ENCODE data around the gene PKNOX1. TPM values are rescaled to one million over a fixed set of nuclear protein-coding genes. Genes with fewer than 3 reads are reported as not detected.
"Not testable (repeated sequence)": the region's sequence is repeated elsewhere in the genome, so short reads cannot be mapped to it uniquely, and the experiment has no call there.

PKNOX1 gene
- total RNA-seq, 1 experiment from 2014 or later: 12.7 TPM

DNA sequence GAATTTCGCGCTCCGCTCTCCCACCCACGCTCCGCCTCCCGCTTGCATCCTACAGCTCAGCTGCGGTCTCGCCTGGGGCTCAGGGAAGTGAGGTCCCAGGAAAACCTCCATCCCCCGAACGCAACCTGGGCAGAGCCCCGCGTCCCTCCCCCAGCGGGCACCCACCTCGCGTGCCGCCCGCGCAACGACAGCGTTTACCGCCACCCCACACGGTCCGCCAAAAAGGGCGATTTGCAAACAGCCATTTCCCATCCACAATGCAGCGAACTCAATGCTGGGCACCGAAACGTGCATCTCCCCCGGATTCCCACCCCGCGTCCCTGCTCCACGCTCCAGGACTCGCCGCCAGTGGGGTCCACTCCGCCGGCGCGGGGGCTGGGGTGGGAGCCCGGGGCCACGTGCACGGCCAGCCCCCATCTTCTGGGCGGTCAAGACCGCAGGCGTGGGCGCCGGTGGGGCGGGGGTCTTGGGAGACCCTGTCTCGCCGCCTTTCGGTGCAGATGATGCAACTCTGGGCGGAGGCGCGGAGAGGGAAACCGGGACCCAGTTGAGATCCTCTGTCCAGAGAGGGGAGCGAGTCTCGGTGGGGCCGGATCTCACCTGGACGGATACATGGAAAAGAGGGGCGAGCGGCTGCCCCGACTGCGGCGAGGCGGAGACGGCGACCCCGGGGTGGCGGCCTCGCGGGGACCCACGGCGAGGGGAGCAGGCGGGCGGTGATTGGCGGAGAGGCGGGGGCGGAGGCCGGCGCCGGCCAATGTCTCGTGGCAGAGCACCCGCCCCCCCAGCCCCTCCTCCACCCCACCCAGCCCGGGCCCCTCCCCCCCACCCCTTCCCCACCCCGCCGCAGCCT is 101.0 kb downstream of the PKNOX1 start, which contains the start of gene CBS:
TSS of gene CBS (minus strand) at position 666 of the 853 bp plus-strand sequence. CDS start 3,642 bp downstream, outside the sequence.
- H3K36me3 ChIP-seq (ENCODE audit: control insufficient read depth in 1 of 2, insufficient read depth in 2 of 2, low read length in 2 of 2); ATAC-seq; H4K20me1 ChIP-seq (ENCODE audit: insufficient read depth); H3K9ac ChIP-seq (ENCODE audit: low read length); RAD21 ChIA-PET (ENCODE audit: low non-redundant PET in 1 of 2, low total read pairs in 2 of 2, uncharacterized antibody in 2 of 2, unreplicated experiment in 2 of 2); DNase-seq (ENCODE audit: low read depth, low spot score); intact Hi-C loops (cut with micrococcal nuclease); BruUV-seq (replicated peaks); H2AFZ ChIP-seq (ENCODE audit: low read depth, low read length, poor library complexity, severe bottlenecking); H3K4me1 ChIP-seq (ENCODE audit: control insufficient read depth in 1 of 2, insufficient read depth in 2 of 2, low read length in 2 of 2); H3K27ac ChIP-seq (ENCODE audit: low read depth, low read length); H3K9me3 ChIP-seq (ENCODE audit: control insufficient read depth in 1 of 2, insufficient read depth in 1 of 2, low read depth in 1 of 2, low read length in 2 of 2); H3K27me3 ChIP-seq (ENCODE audit: insufficient read depth, low read length); H3K4me2 ChIP-seq (ENCODE audit: low read length); CTCF ChIA-PET; H3K79me2 ChIP-seq (ENCODE audit: insufficient read depth, low read length); H3K9me2 ChIP-seq (ENCODE audit: insufficient read depth); POLR2A ChIA-PET; H3K4me3 ChIP-seq (replicated peaks in 1 of 2; ENCODE audit: low read depth in 1 of 2, low read length in 2 of 2): not testable (repeated sequence)

DNA sequence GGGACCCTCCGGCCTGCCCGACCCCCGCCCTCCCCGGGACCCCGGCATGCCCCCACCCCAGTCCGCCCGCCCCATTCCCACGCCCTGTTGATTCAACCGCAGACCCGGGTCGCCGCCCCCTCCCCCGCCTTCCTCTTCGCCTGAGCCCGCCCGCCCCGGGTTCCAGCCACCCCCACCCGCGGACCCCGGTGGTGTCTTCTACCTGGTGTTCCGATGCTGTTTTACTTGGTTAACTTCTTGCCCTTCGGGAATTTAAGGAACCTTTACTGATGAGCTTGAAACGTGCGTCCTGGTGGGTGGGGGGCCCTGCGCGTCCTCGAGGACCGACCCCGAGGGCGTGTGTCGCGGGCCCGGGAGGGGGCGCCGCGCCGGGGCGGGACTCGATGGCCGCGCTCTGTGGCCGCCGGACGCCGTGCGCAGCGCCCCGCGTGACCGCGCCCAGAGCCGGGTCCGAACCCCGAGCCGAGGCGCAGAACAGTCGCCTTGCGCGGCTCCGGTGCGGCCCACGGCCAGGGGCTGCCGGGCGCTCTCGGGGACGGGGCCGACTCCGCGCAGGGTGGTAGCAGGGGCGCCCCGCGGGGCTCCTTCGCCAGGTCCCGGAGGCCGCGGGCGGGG is 101.8 kb downstream of the PKNOX1 start:
- BruUV-seq (replicated peaks); H3K27me3 ChIP-seq (ENCODE audit: insufficient read depth, low read length); H3K9me2 ChIP-seq (ENCODE audit: insufficient read depth); intact Hi-C loops (cut with micrococcal nuclease); DNase-seq (ENCODE audit: low read depth, low spot score); H3K4me1 ChIP-seq (ENCODE audit: control insufficient read depth in 1 of 2, insufficient read depth in 2 of 2, low read length in 2 of 2); RAD21 ChIA-PET (ENCODE audit: low non-redundant PET in 1 of 2, low total read pairs in 2 of 2, uncharacterized antibody in 2 of 2, unreplicated experiment in 2 of 2); H3K36me3 ChIP-seq (ENCODE audit: control insufficient read depth in 1 of 2, insufficient read depth in 2 of 2, low read length in 2 of 2); H3K9me3 ChIP-seq (ENCODE audit: control insufficient read depth in 1 of 2, insufficient read depth in 1 of 2, low read depth in 1 of 2, low read length in 2 of 2); H2AFZ ChIP-seq (ENCODE audit: low read depth, low read length, poor library complexity, severe bottlenecking); H3K27ac ChIP-seq (ENCODE audit: low read depth, low read length); POLR2A ChIA-PET; CTCF ChIA-PET; H3K79me2 ChIP-seq (ENCODE audit: insufficient read depth, low read length); H3K4me3 ChIP-seq (replicated peaks in 1 of 2; ENCODE audit: low read depth in 1 of 2, low read length in 2 of 2); H4K20me1 ChIP-seq (ENCODE audit: insufficient read depth); H3K9ac ChIP-seq (ENCODE audit: low read length); ATAC-seq; H3K4me2 ChIP-seq (ENCODE audit: low read length): not testable (repeated sequence)

DNA sequence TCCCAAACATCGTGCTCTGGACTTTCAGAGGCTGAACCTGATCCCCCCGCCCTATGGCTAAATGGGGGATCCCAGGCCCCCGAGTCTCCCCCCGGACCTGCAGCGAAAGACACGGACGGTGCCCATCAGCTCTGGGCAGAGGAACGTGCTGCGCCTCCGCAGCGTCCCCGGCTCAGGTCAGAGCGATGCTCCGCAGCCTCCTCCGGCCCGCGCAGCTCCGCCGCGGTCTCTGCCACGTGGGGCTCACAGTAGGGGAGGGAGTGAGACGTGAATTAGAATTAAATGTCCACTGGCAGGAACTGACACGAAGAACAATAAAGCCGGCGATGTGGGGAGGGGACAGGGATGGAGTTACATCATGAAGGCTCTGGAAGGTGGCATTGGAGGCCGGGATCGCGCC is 102.3 kb downstream of the PKNOX1 start:
- H4K20me1 ChIP-seq (ENCODE audit: insufficient read depth); H3K27me3 ChIP-seq (ENCODE audit: insufficient read depth, low read length); POLR2A ChIA-PET; DNase-seq (ENCODE audit: low read depth, low spot score); ATAC-seq; CTCF ChIA-PET; H3K4me3 ChIP-seq (replicated peaks in 1 of 2; ENCODE audit: low read depth in 1 of 2, low read length in 2 of 2); H3K36me3 ChIP-seq (ENCODE audit: control insufficient read depth in 1 of 2, insufficient read depth in 2 of 2, low read length in 2 of 2); H3K9me3 ChIP-seq (ENCODE audit: control insufficient read depth in 1 of 2, insufficient read depth in 1 of 2, low read depth in 1 of 2, low read length in 2 of 2); BruUV-seq (replicated peaks); H2AFZ ChIP-seq (ENCODE audit: low read depth, low read length, poor library complexity, severe bottlenecking); H3K4me1 ChIP-seq (ENCODE audit: control insufficient read depth in 1 of 2, insufficient read depth in 2 of 2, low read length in 2 of 2); intact Hi-C loops (cut with micrococcal nuclease); H3K79me2 ChIP-seq (ENCODE audit: insufficient read depth, low read length); H3K27ac ChIP-seq (ENCODE audit: low read depth, low read length); H3K9ac ChIP-seq (ENCODE audit: low read length); H3K9me2 ChIP-seq (ENCODE audit: insufficient read depth); H3K4me2 ChIP-seq (ENCODE audit: low read length); RAD21 ChIA-PET (ENCODE audit: low non-redundant PET in 1 of 2, low total read pairs in 2 of 2, uncharacterized antibody in 2 of 2, unreplicated experiment in 2 of 2): not testable (repeated sequence)

DNA sequence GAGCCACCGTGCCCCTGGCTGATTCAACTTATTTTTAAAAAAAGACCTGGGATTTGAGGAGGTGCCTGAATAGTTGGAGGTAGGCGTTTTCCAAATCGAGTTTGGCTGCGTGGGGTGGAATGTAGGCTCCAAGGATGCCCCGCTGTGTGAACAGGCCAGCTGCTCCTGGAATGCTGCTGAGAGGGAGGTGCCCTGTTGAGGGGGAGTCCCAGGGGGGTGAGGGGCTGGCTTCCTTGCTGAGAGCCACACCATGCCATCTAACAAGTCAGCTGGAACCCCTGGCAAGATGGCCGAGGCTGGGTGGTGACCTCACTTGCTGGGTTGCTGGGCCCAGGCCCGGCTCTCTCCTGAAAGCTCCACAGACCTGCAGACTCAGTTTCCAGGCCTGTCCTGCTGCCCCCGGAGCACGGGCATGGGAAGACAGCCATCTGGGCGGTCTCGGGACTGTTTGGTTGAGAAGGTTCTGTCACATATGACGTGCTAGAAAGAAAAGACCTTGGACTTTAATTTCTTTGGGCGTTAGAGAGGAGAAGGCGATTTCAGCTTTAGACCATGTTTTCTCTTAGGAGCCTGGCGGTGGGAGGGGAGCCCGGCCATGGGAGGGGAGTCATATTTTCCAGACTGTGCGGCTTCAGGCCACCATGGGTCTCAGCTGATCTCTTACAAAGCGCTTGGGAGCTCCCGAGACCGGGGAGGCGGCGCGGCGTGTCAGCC is 108.4 kb downstream of the PKNOX1 start:
- H3K36me3 ChIP-seq (ENCODE audit: control insufficient read depth in 1 of 2, insufficient read depth in 2 of 2, low read length in 2 of 2); H3K9me3 ChIP-seq (ENCODE audit: control insufficient read depth in 1 of 2, insufficient read depth in 1 of 2, low read depth in 1 of 2, low read length in 2 of 2); H3K9ac ChIP-seq (ENCODE audit: low read length); RAD21 ChIA-PET (ENCODE audit: low non-redundant PET in 1 of 2, low total read pairs in 2 of 2, uncharacterized antibody in 2 of 2, unreplicated experiment in 2 of 2); H3K27ac ChIP-seq (ENCODE audit: low read depth, low read length); H4K20me1 ChIP-seq (ENCODE audit: insufficient read depth); H3K9me2 ChIP-seq (ENCODE audit: insufficient read depth); H3K79me2 ChIP-seq (ENCODE audit: insufficient read depth, low read length); H2AFZ ChIP-seq (ENCODE audit: low read depth, low read length, poor library complexity, severe bottlenecking); H3K4me3 ChIP-seq (replicated peaks in 1 of 2; ENCODE audit: low read depth in 1 of 2, low read length in 2 of 2); ATAC-seq; H3K27me3 ChIP-seq (ENCODE audit: insufficient read depth, low read length); H3K4me2 ChIP-seq (ENCODE audit: low read length); BruUV-seq (replicated peaks); intact Hi-C loops (cut with micrococcal nuclease); POLR2A ChIA-PET; H3K4me1 ChIP-seq (ENCODE audit: control insufficient read depth in 1 of 2, insufficient read depth in 2 of 2, low read length in 2 of 2); CTCF ChIA-PET; DNase-seq (ENCODE audit: low read depth, low spot score): not testable (repeated sequence)

Measured in HCT116 (cell line).